ENCODE results near the gene CNTN1. TPM values are rescaled to one million over a fixed set of nuclear protein-coding genes. Genes with fewer than 3 reads are reported as not detected.
A peak's percentile ranks its signal among the peaks of the same experiment; 100 is the strongest.

The CNTN1 gene
- total RNA-seq, 4 donors from 2014 or later: 44.2 to 65.6 (median 57.6) TPM

DNA sequence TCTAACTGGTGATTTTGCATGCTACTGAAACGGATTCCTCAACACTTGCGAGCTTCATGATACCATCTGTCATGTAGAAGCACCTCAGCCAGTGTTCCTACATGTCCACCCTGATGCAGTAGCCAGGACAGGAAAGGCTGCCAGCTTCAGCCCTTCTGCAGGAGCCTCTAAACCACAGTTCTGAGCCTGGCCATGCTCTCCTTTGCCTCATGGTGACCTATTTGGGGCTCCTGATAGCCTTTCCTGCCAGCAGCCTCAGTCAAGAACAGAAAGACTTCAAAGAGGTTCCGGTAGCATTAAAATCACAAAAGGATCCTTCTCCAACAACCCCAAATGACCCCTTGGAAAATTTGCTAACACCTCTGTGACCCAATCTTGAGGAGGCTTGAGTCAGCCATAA lies 96.0 kb downstream of the CNTN1 start:
- TF ChIP-seq, protein P1, sequence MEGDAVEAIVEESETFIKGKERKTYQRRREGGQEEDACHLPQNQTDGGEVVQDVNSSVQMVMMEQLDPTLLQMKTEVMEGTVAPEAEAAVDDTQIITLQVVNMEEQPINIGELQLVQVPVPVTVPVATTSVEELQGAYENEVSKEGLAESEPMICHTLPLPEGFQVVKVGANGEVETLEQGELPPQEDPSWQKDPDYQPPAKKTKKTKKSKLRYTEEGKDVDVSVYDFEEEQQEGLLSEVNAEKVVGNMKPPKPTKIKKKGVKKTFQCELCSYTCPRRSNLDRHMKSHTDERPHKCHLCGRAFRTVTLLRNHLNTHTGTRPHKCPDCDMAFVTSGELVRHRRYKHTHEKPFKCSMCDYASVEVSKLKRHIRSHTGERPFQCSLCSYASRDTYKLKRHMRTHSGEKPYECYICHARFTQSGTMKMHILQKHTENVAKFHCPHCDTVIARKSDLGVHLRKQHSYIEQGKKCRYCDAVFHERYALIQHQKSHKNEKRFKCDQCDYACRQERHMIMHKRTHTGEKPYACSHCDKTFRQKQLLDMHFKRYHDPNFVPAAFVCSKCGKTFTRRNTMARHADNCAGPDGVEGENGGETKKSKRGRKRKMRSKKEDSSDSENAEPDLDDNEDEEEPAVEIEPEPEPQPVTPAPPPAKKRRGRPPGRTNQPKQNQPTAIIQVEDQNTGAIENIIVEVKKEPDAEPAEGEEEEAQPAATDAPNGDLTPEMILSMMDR (IDR thresholded peaks at IDR 0.05): no peak
- TF ChIP-seq POLR2A (IDR thresholded peaks at IDR 0.05; ENCODE audit: low read depth): no peak
- TF ChIP-seq POLR2AphosphoS5 (IDR thresholded peaks at IDR 0.05): no peak
- TF ChIP-seq EP300 (IDR thresholded peaks at IDR 0.05): no peak
- Histone ChIP-seq H3K27ac (replicated peaks in 1 of 4) (no peak overlapping the region), H3K27me3 (no peaks in the 10 kb centered on the region), H3K4me3 (no peak overlapping the region), H3K4me1 (peaks cover 0 to 44% (median 15%) of the 10 kb centered on the region in 4 donors), H3K9me3 (no peaks in the 10 kb centered on the region), H3K36me3 (no peaks in the 10 kb centered on the region)
- no peak for DNase-seq (ENCODE audit: extremely low spot score)
- 64% methylated on average over 3 of the region's 3 CpGs for WGBS
- intact Hi-C loops (cut with DNase I): no loop called here

DNA sequence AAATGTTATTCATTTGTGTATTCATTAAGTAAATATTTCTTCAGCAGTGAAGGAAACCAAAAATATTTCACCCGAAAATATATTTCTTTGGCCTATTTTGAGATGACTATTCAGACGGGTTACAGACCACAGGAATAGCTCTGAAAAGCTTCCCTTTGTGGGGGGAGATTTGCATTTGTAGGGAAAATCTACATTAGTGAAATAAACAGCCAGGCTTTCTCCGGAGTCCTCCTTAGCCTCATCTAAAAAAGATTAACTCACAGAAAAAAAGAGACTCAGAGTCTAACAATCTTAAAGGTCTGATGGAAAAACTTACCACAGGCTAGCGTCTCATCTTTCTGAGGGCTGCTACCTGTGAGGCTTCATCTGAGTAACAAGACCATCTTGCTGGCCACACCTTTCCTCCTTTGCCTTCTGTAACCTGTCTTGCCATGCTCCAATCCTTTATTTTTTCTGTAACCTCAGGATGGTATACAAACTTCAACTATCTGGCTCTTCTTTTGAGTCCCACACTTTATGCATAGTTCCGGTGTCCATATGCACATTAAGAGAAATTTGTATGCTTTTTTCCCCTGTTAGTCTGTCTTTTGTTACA lies 100.7 kb downstream of the CNTN1 start:
- Histone ChIP-seq H3K9me3 (no peaks in the 10 kb centered on the region), H3K36me3 (no peaks in the 10 kb centered on the region), H3K27ac (replicated peaks in 1 of 4) (peak overlapping the region in 3 of 4 donors; percentile 20 to 45 (median 41)), H3K4me1 (peaks cover 0 to 30% (median 21%) of the 10 kb centered on the region in 4 donors), H3K4me3 (no peak overlapping the region), H3K27me3 (no peaks in the 10 kb centered on the region)
- intact Hi-C loops (cut with DNase I): no loop called here
- no peak for TF ChIP-seq POLR2AphosphoS5 (IDR thresholded peaks at IDR 0.05)
- no peak for TF ChIP-seq EP300 (IDR thresholded peaks at IDR 0.05)
- TF ChIP-seq POLR2A (IDR thresholded peaks at IDR 0.05; ENCODE audit: low read depth): no peak
- TF ChIP-seq, protein P1 (IDR thresholded peaks at IDR 0.05): no peak
- DNase-seq (ENCODE audit: extremely low spot score): no peak
- 35% methylated on average over 5 of the region's 5 CpGs for WGBS

DNA sequence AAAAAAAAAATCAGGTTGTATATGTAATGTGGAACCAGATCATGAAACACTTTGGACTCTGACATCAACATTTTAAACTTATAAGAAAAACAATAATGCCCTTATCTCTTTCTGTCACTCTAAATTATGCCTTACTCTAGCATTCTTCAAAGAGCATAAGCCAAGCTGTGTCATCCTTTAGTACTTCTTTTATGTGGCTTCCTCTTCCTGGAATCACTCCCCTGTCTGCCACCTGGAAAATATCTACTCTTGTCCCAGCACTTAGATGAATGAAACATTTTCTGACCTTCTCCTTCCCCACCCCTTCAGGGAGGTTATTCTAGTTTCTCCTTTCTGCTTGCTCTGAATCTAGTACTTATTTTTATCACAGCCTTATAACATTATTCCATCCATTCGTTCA lies 101.2 kb downstream of the CNTN1 start:
- no peak overlapping the region for H3K4me3 ChIP-seq
- 62% methylated on average over 1 of the region's 1 CpG for WGBS
- no peaks in the 10 kb centered on the region for H3K9me3 ChIP-seq
- TF ChIP-seq POLR2AphosphoS5 (IDR thresholded peaks at IDR 0.05) (no peak), EP300 (IDR thresholded peaks at IDR 0.05) (no peak), POLR2A (IDR thresholded peaks at IDR 0.05; ENCODE audit: low read depth) (no peak)
- TF ChIP-seq, protein P1 (IDR thresholded peaks at IDR 0.05): no peak
- peaks cover 0 to 24% (median 18%) of the 10 kb centered on the region in 4 donors for H3K4me1 ChIP-seq
- no peaks in the 10 kb centered on the region for H3K27me3 ChIP-seq
- no peak for DNase-seq (ENCODE audit: extremely low spot score)
- H3K36me3 ChIP-seq: no peaks in the 10 kb centered on the region
- intact Hi-C loops (cut with DNase I): no loop called here
- peak overlapping the region in 3 of 4 donors; percentile 20 to 45 (median 41) for H3K27ac ChIP-seq (replicated peaks in 1 of 4)

DNA sequence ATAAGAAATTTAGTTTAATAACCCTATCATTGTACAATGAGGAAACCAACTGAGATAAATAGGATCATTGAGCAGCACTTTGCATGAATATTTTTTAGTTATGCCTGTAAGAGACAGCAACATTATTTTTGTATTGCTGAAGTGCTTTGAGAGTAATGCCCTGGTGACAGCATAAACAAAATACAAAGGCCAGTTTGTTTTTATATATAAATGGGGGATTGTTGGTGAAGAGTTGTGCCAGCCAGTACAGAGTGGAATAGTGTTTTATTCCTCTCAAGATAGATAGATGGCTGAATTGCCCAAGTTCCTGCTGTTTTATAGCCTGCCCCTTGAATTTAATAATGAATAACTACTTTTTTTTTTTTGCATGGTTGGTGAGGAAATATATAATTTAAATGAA lies 101.8 kb downstream of the CNTN1 start:
- Histone ChIP-seq H3K9me3 (no peaks in the 10 kb centered on the region), H3K27ac (replicated peaks in 1 of 4) (no peak overlapping the region), H3K36me3 (no peaks in the 10 kb centered on the region), H3K27me3 (no peaks in the 10 kb centered on the region), H3K4me3 (no peak overlapping the region), H3K4me1 (peaks cover 0 to 23% (median 18%) of the 10 kb centered on the region in 4 donors)
- no peak for TF ChIP-seq POLR2A (IDR thresholded peaks at IDR 0.05; ENCODE audit: low read depth)
- no peak for TF ChIP-seq EP300 (IDR thresholded peaks at IDR 0.05)
- intact Hi-C loops (cut with DNase I): no loop called here
- no peak for DNase-seq (ENCODE audit: extremely low spot score)

DNA sequence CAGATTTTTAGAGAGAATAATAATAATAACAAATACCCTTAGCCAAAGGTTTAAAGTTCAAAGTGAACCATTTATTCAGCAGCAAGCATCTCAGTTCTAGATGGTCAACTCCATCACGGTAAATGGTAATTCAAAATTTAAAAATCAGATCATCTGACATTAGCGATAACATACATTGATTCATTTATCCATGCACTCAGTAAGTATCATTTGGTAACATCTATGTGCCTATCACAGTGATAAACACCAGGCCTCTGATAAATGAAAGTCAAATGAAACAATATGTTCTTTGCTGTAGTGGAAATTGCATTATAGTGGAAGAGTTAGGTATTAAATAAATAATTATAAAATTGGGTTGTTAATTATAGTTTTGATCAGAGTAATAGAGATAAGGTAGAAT lies 108.8 kb downstream of the CNTN1 start:
- intact Hi-C loops (cut with DNase I): no loop called here
- no peak for DNase-seq (ENCODE audit: extremely low spot score)
- Histone ChIP-seq H3K4me3 (no peak overlapping the region), H3K36me3 (no peaks in the 10 kb centered on the region), H3K27me3 (no peaks in the 10 kb centered on the region), H3K9me3 (no peaks in the 10 kb centered on the region), H3K4me1 (peaks cover 0 to 14% (median 8%) of the 10 kb centered on the region in 4 donors), H3K27ac (replicated peaks in 1 of 4) (no peak overlapping the region)
- TF ChIP-seq, protein P1 (IDR thresholded peaks at IDR 0.05): no peak
- TF ChIP-seq POLR2AphosphoS5 (IDR thresholded peaks at IDR 0.05) (no peak), POLR2A (IDR thresholded peaks at IDR 0.05; ENCODE audit: low read depth) (no peak), EP300 (IDR thresholded peaks at IDR 0.05) (no peak)
- WGBS: 93% methylated on average over 2 of the region's 2 CpGs
